ENCODE results near the gene ZNF780A.

DNA sequence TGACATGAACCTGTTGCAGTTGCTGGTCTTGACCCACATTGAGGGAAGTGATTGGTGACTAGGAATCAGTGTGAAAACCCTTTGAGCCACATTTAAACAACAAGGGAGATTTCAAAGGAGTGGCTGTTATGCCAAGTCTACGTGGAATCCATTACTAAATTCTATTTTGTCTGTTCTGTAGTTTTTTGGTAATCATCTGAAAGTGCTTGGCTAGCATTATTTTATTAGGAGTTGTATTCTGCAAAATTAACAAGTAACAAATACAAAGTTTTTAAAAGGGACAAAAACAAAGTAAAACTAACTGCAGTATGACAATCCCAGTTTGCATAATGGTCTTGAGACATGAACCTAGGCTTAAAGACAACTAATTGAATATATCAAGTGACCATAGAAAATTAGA, 14.0 kb upstream of the ZNF780A start:
- TF ChIP-seq, protein P1, sequence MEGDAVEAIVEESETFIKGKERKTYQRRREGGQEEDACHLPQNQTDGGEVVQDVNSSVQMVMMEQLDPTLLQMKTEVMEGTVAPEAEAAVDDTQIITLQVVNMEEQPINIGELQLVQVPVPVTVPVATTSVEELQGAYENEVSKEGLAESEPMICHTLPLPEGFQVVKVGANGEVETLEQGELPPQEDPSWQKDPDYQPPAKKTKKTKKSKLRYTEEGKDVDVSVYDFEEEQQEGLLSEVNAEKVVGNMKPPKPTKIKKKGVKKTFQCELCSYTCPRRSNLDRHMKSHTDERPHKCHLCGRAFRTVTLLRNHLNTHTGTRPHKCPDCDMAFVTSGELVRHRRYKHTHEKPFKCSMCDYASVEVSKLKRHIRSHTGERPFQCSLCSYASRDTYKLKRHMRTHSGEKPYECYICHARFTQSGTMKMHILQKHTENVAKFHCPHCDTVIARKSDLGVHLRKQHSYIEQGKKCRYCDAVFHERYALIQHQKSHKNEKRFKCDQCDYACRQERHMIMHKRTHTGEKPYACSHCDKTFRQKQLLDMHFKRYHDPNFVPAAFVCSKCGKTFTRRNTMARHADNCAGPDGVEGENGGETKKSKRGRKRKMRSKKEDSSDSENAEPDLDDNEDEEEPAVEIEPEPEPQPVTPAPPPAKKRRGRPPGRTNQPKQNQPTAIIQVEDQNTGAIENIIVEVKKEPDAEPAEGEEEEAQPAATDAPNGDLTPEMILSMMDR (conservative IDR thresholded peaks at IDR 0.05; ENCODE audit: low read depth, low read length): no peak
- no peak for TF ChIP-seq EZH2 (IDR thresholded peaks at IDR 0.05; ENCODE audit: borderline replicate concordance, low read depth, low read length, poor library complexity, severe bottlenecking)

Measured in A673 (cell line).